ENCODE data around the gene NOL9.

DNA sequence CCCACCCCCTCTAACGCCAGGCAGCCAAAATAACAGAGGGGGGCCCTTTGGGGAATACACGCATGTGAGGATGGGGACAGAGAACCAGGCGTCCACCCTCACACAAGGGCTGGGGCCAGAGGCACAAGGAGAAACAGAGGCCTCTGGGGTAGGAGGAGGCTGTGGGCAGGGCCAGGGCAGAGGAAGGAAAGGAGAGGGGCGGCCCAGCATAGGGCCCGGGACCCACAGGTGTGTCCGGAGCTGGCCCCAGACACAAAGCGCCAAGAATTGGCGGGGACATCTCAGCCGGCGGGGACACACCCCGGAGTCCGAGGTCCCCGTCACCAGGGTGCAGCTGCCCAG, 69.5 kb downstream of the NOL9 start:
- TF ChIP-seq, protein P1, sequence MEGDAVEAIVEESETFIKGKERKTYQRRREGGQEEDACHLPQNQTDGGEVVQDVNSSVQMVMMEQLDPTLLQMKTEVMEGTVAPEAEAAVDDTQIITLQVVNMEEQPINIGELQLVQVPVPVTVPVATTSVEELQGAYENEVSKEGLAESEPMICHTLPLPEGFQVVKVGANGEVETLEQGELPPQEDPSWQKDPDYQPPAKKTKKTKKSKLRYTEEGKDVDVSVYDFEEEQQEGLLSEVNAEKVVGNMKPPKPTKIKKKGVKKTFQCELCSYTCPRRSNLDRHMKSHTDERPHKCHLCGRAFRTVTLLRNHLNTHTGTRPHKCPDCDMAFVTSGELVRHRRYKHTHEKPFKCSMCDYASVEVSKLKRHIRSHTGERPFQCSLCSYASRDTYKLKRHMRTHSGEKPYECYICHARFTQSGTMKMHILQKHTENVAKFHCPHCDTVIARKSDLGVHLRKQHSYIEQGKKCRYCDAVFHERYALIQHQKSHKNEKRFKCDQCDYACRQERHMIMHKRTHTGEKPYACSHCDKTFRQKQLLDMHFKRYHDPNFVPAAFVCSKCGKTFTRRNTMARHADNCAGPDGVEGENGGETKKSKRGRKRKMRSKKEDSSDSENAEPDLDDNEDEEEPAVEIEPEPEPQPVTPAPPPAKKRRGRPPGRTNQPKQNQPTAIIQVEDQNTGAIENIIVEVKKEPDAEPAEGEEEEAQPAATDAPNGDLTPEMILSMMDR (IDR thresholded peaks at IDR 0.05; ENCODE audit: extremely low read depth in 1 of 2, insufficient read depth in 1 of 2, low read depth in 1 of 2, low read length in 2 of 2) = no peak
- TF ChIP-seq POLR2A (IDR thresholded peaks at IDR 0.05; ENCODE audit: low read depth, low read length) (no peak), EZH2 (IDR thresholded peaks at IDR 0.05; ENCODE audit: borderline replicate concordance, low read depth, low read length, severe bottlenecking) (no peak), POLR2AphosphoS5 (IDR thresholded peaks at IDR 0.05; ENCODE audit: insufficient read depth, low read depth, low read length) (no peak), MYC (IDR thresholded peaks at IDR 0.05; ENCODE audit: low read depth, low read length) (no peak), JUN (IDR thresholded peaks at IDR 0.05; ENCODE audit: borderline replicate concordance, insufficient read depth, insufficient read length, low read depth) (no peak), GATA2 (IDR thresholded peaks at IDR 0.05; ENCODE audit: insufficient read depth, insufficient read length, low read depth, low read length) (no peak)
- TF ChIP-seq, protein P2, sequence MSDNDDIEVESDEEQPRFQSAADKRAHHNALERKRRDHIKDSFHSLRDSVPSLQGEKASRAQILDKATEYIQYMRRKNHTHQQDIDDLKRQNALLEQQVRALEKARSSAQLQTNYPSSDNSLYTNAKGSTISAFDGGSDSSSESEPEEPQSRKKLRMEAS (IDR thresholded peaks at IDR 0.05; ENCODE audit: insufficient read depth, insufficient read length) = no peak

Measured in endothelial cell of umbilical vein (primary cell).